ENCODE data around the gene TTC27. TPM values are rescaled to one million over a fixed set of nuclear protein-coding genes. Genes with fewer than 3 reads are reported as not detected.

Gene TTC27
- total and polyA plus RNA-seq, 2 of the 13 experiments (the other 11 are each of a cell fraction or from before 2014, with no cell fraction given): 26.7 to 44.7 TPM

DNA sequence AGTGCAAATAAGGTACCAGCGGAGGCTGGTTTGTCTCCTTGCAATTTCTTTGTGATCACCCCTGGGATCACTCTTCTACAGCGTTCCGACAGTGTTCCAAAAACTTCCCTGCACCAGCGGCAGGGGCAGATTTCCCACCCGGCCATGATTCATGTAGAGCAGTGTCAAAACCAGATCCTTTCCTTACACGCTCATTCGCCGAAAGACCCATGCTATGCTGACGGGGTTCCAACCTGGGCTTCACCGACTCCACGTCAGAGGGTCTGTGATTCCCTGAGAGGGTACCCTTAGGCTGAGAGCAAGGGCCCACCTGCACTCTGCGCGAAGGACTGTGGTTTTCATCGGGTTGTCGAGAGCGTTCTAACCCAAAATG, 423 bp upstream of the TTC27 start (continued):
- TF ChIP-seq, protein P1, sequence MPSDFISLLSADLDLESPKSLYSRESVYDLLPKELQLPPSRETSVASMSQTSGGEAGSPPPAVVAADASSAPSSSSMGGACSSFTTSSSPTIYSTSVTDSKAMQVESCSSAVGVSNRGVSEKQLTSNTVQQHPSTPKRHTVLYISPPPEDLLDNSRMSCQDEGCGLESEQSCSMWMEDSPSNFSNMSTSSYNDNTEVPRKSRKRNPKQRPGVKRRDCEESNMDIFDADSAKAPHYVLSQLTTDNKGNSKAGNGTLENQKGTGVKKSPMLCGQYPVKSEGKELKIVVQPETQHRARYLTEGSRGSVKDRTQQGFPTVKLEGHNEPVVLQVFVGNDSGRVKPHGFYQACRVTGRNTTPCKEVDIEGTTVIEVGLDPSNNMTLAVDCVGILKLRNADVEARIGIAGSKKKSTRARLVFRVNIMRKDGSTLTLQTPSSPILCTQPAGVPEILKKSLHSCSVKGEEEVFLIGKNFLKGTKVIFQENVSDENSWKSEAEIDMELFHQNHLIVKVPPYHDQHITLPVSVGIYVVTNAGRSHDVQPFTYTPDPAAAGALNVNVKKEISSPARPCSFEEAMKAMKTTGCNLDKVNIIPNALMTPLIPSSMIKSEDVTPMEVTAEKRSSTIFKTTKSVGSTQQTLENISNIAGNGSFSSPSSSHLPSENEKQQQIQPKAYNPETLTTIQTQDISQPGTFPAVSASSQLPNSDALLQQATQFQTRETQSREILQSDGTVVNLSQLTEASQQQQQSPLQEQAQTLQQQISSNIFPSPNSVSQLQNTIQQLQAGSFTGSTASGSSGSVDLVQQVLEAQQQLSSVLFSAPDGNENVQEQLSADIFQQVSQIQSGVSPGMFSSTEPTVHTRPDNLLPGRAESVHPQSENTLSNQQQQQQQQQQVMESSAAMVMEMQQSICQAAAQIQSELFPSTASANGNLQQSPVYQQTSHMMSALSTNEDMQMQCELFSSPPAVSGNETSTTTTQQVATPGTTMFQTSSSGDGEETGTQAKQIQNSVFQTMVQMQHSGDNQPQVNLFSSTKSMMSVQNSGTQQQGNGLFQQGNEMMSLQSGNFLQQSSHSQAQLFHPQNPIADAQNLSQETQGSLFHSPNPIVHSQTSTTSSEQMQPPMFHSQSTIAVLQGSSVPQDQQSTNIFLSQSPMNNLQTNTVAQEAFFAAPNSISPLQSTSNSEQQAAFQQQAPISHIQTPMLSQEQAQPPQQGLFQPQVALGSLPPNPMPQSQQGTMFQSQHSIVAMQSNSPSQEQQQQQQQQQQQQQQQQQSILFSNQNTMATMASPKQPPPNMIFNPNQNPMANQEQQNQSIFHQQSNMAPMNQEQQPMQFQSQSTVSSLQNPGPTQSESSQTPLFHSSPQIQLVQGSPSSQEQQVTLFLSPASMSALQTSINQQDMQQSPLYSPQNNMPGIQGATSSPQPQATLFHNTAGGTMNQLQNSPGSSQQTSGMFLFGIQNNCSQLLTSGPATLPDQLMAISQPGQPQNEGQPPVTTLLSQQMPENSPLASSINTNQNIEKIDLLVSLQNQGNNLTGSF (CRISPR knock-in tag; IDR thresholded peaks at IDR 0.05): 0 out of 2 replicates have a peak, but pooled peaks have one; percentile 35
- TF ChIP-seq ZNF232 (CRISPR knock-in tag; IDR thresholded peaks at IDR 0.05; ENCODE audit: borderline replicate concordance): 0 out of 2 replicates have a peak, but pooled peaks have one; percentile 30
- peak; percentile 75; the same call in 1 of the 2 replicates for TF ChIP-seq ZNF709 (CRISPR knock-in tag; IDR thresholded peaks at IDR 0.05)
- TF ChIP-seq ZNF761 (CRISPR knock-in tag; conservative IDR thresholded peaks at IDR 0.05): peak; percentile 81; the same call in 1 of the 2 replicates
- TF ChIP-seq ZNF891 (CRISPR knock-in tag; IDR thresholded peaks at IDR 0.05): peak; percentile 51; the same call in 1 of the 2 replicates
- TF ChIP-seq ZNF766 (CRISPR knock-in tag; IDR thresholded peaks at IDR 0.05; ENCODE audit: borderline replicate concordance): 0 out of 2 replicates have a peak, but pooled peaks have one; percentile 18
- TF ChIP-seq, protein P2, sequence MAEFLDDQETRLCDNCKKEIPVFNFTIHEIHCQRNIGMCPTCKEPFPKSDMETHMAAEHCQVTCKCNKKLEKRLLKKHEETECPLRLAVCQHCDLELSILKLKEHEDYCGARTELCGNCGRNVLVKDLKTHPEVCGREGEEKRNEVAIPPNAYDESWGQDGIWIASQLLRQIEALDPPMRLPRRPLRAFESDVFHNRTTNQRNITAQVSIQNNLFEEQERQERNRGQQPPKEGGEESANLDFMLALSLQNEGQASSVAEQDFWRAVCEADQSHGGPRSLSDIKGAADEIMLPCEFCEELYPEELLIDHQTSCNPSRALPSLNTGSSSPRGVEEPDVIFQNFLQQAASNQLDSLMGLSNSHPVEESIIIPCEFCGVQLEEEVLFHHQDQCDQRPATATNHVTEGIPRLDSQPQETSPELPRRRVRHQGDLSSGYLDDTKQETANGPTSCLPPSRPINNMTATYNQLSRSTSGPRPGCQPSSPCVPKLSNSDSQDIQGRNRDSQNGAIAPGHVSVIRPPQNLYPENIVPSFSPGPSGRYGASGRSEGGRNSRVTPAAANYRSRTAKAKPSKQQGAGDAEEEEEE (CRISPR knock-in tag; IDR thresholded peaks at IDR 0.05; ENCODE audit: borderline replicate concordance): 0 out of 2 replicates have a peak, but pooled peaks have one; percentile 64
- no peak for TF ChIP-seq ARNT2 (CRISPR knock-in tag; IDR thresholded peaks at IDR 0.05; ENCODE audit: low read depth)
- 0 out of 2 replicates have a peak, but pooled peaks have one; percentile 8 for TF ChIP-seq KLF9 (CRISPR knock-in tag; IDR thresholded peaks at IDR 0.05; ENCODE audit: low read depth)
- TF ChIP-seq ZNF263 (CRISPR knock-in tag; IDR thresholded peaks at IDR 0.05): peak; percentile 54; the same call in 1 of the 2 replicates
- TF ChIP-seq DNMT1 (CRISPR knock-in tag; IDR thresholded peaks at IDR 0.05): 0 out of 2 replicates have a peak, but pooled peaks have one; percentile 37
- TF ChIP-seq, protein P3, sequence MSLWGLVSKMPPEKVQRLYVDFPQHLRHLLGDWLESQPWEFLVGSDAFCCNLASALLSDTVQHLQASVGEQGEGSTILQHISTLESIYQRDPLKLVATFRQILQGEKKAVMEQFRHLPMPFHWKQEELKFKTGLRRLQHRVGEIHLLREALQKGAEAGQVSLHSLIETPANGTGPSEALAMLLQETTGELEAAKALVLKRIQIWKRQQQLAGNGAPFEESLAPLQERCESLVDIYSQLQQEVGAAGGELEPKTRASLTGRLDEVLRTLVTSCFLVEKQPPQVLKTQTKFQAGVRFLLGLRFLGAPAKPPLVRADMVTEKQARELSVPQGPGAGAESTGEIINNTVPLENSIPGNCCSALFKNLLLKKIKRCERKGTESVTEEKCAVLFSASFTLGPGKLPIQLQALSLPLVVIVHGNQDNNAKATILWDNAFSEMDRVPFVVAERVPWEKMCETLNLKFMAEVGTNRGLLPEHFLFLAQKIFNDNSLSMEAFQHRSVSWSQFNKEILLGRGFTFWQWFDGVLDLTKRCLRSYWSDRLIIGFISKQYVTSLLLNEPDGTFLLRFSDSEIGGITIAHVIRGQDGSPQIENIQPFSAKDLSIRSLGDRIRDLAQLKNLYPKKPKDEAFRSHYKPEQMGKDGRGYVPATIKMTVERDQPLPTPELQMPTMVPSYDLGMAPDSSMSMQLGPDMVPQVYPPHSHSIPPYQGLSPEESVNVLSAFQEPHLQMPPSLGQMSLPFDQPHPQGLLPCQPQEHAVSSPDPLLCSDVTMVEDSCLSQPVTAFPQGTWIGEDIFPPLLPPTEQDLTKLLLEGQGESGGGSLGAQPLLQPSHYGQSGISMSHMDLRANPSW (CRISPR knock-in tag; IDR thresholded peaks at IDR 0.05; ENCODE audit: borderline replicate concordance): 0 out of 2 replicates have a peak, but pooled peaks have one; percentile 79
- TF ChIP-seq, protein P4, sequence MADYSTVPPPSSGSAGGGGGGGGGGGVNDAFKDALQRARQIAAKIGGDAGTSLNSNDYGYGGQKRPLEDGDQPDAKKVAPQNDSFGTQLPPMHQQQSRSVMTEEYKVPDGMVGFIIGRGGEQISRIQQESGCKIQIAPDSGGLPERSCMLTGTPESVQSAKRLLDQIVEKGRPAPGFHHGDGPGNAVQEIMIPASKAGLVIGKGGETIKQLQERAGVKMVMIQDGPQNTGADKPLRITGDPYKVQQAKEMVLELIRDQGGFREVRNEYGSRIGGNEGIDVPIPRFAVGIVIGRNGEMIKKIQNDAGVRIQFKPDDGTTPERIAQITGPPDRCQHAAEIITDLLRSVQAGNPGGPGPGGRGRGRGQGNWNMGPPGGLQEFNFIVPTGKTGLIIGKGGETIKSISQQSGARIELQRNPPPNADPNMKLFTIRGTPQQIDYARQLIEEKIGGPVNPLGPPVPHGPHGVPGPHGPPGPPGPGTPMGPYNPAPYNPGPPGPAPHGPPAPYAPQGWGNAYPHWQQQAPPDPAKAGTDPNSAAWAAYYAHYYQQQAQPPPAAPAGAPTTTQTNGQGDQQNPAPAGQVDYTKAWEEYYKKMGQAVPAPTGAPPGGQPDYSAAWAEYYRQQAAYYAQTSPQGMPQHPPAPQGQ (CRISPR knock-in tag; IDR thresholded peaks at IDR 0.05; ENCODE audit: borderline replicate concordance): no peak
- 0 out of 2 replicates have a peak, but pooled peaks have one; percentile 12 for TF ChIP-seq ZFP37 (CRISPR knock-in tag; IDR thresholded peaks at IDR 0.05; ENCODE audit: borderline replicate concordance)
- 0 out of 2 replicates have a peak, but pooled peaks have one; percentile 11 for TF ChIP-seq SATB2 (CRISPR knock-in tag; IDR thresholded peaks at IDR 0.05)
- TF ChIP-seq, protein P5, sequence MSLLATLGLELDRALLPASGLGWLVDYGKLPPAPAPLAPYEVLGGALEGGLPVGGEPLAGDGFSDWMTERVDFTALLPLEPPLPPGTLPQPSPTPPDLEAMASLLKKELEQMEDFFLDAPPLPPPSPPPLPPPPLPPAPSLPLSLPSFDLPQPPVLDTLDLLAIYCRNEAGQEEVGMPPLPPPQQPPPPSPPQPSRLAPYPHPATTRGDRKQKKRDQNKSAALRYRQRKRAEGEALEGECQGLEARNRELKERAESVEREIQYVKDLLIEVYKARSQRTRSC (CRISPR knock-in tag; IDR thresholded peaks at IDR 0.05; ENCODE audit: low read depth): 0 out of 2 replicates have a peak, but pooled peaks have one; percentile 66
- TF ChIP-seq ZNF230 (CRISPR knock-in tag; IDR thresholded peaks at IDR 0.05): no peak

Data from HepG2 (cell line).